ENCODE results near the gene CELSR2. TPM values are rescaled to one million over a fixed set of nuclear protein-coding genes. Genes with fewer than 3 reads are reported as not detected.

CELSR2 gene
- total RNA-seq, 1 donor from 2014 or later: 9.8 TPM

GRCh38 chr1:109225308-109225707 is 24.0 kb upstream of the CELSR2 start:
- DNase-seq (no peak), ATAC-seq (no peak)
- intact Hi-C loops (cut with micrococcal nuclease): no loop called here

GRCh38 chr1:109225711-109226445 is 23.5 kb upstream of the CELSR2 start:
- intact Hi-C loops (cut with micrococcal nuclease): no loop called here
- ATAC-seq (no peak), DNase-seq (no peak)

- ATAC-seq (no peak), DNase-seq (no peak)
Measured at GRCh38 chr1:109228167-109228566, 21.2 kb upstream of the CELSR2 start.

GRCh38 chr1:109229531-109230127 is 19.7 kb upstream of the CELSR2 start:
- intact Hi-C loops (cut with micrococcal nuclease): no loop called here
- no peak for DNase-seq
- no peak for ATAC-seq

More at GRCh38 chr1:109228167-109228566, 21.2 kb upstream of the CELSR2 start:
- intact Hi-C loops (cut with micrococcal nuclease): no loop called here

- DNase-seq (no peak), ATAC-seq (no peak)
- intact Hi-C loops (cut with micrococcal nuclease): no loop called here
Measured at GRCh38 chr1:109231066-109231465, 18.3 kb upstream of the CELSR2 start.

GRCh38 chr1:109235137-109235536 is 14.2 kb upstream of the CELSR2 start:
- DNase-seq (no peak), ATAC-seq (no peak)
- intact Hi-C loops (cut with micrococcal nuclease): no loop called here

GRCh38 chr1:109237512-109237911 is 11.8 kb upstream of the CELSR2 start:
- ATAC-seq (no peak), DNase-seq (no peak)
- intact Hi-C loops (cut with micrococcal nuclease): no loop called here

- ATAC-seq: no peak
- intact Hi-C loops (cut with micrococcal nuclease): no loop called here
- DNase-seq: no peak
Measured at GRCh38 chr1:109238382-109238781, 11.0 kb upstream of the CELSR2 start.

GRCh38 chr1:109239047-109239408 is 10.3 kb upstream of the CELSR2 start:
- ATAC-seq (no peak), DNase-seq (no peak)
- intact Hi-C loops (cut with micrococcal nuclease): no loop called here

- intact Hi-C loops (cut with micrococcal nuclease): no loop called here
- ATAC-seq (peak; percentile 47), DNase-seq (no peak)
Measured at GRCh38 chr1:109239409-109240068, 9.8 kb upstream of the CELSR2 start.

- intact Hi-C loops (cut with micrococcal nuclease): no loop called here
- peak; percentile 85 for DNase-seq
- peak; percentile 65 for ATAC-seq
Measured at GRCh38 chr1:109240158-109241152, 8.9 kb upstream of the CELSR2 start.

GRCh38 chr1:109241344-109241743 is 8.0 kb upstream of the CELSR2 start:
- ATAC-seq: peak; percentile 10
- intact Hi-C loops (cut with micrococcal nuclease): no loop called here
- DNase-seq: no peak

- DNase-seq (no peak), ATAC-seq (no peak)
- intact Hi-C loops (cut with micrococcal nuclease): no loop called here
Measured at GRCh38 chr1:109241841-109242345, 7.4 kb upstream of the CELSR2 start.

- DNase-seq (peak; percentile 49), ATAC-seq (peak; percentile 25)
- intact Hi-C loops (cut with micrococcal nuclease): no loop called here
Measured at GRCh38 chr1:109242387-109242786, 7.0 kb upstream of the CELSR2 start.

- intact Hi-C loops (cut with micrococcal nuclease): no loop called here
- DNase-seq (no peak), ATAC-seq (no peak)
Measured at GRCh38 chr1:109243221-109243620, 6.1 kb upstream of the CELSR2 start.

- intact Hi-C loops (cut with micrococcal nuclease): no loop called here
- ATAC-seq: no peak
- no peak for DNase-seq
Measured at GRCh38 chr1:109243860-109244552, 5.3 kb upstream of the CELSR2 start.

- intact Hi-C loops (cut with micrococcal nuclease): no loop called here
- ATAC-seq: no peak
Measured at GRCh38 chr1:109246141-109246551, 3.2 kb upstream of the CELSR2 start.

More at GRCh38 chr1:109246141-109246551, 3.2 kb upstream of the CELSR2 start:
- no peak for DNase-seq

Data from left ventricle myocardium superior (tissue), 1 donor.